CD4-positive, alpha-beta T cell (primary cell): ENCODE data around the gene GMEB1. TPM values are rescaled to one million over a fixed set of nuclear protein-coding genes. Genes with fewer than 3 reads are reported as not detected.
A peak's percentile ranks its signal among the peaks of the same experiment; 100 is the strongest.

Source experiments
- ATAC-seq: fragments of 200-7000 bp; cut with Tn5 transposase; one replicate; pipeline ENCODE4 v1.10.0; 2022; ENCODE audit warnings: mild to moderate bottlenecking; ENCODE audit not compliant: poor library complexity
- CTCF ChIA-PET: fragments of 350-600 bp; sonication (Branson Sonifier 250); formaldehyde crosslinking; loops from one replicate; lab custom pipeline; 2021; ENCODE audit warnings: antibody characterized with exemption, inconsistent platforms; lab: Charles Lee
- POLR2A ChIA-PET: fragments of 350-600 bp; sonication (Branson Sonifier 250); formaldehyde crosslinking; loops from one replicate; lab custom pipeline; 2021; ENCODE audit warnings: antibody characterized with exemption, inconsistent platforms; lab: Charles Lee
- DNase-seq, 14 experiments: peaks; one replicate each; pipeline ENCODE4 v3.0.0-alpha.2; 2013 to 2020; ENCODE audit warnings: mixed read lengths in 2 of 14
- H3K27ac ChIP-seq, 2 donors: one replicate each; pipeline versions ENCODE4 v1.5.1 to v1.7.0; 2013; ENCODE audit warnings: low read length in 2 of 2, low read depth in 1 of 2, mild to moderate bottlenecking in 1 of 2
- H3K27me3 ChIP-seq, 2 experiments: 1 replicate in 1 of 2; 2 replicates in 1 of 2; pipeline versions ENCODE4 v1.6.1 to v1.7.0; 2013; ENCODE audit warnings: low read length in 2 of 2, control low read depth in 1 of 2, mild to moderate bottlenecking in 1 of 2, moderate library complexity in 1 of 2; ENCODE audit not compliant: insufficient read depth in 2 of 2, control insufficient read depth in 1 of 2
- H3K36me3 ChIP-seq: one replicate; pipeline ENCODE4 v1.6.1; 2013; ENCODE audit warnings: low read length, control low read depth; ENCODE audit not compliant: insufficient read depth
- H3K4me1 ChIP-seq: one replicate; pipeline ENCODE4 v1.6.1; 2013; ENCODE audit warnings: low read length, control low read depth; ENCODE audit not compliant: insufficient read depth
- H3K4me3 ChIP-seq: one replicate; pipeline ENCODE4 v1.5.1; 2013; ENCODE audit warnings: mild to moderate bottlenecking, low read length, moderate library complexity
- H3K9me3 ChIP-seq, 2 experiments: 1 replicate in 1 of 2; 2 replicates in 1 of 2; pipeline versions ENCODE4 v1.6.1 to v1.7.0; 2013; ENCODE audit warnings: low read length in 2 of 2, mild to moderate bottlenecking in 2 of 2, control low read depth in 1 of 2, moderate library complexity in 1 of 2; ENCODE audit not compliant: control insufficient read depth in 1 of 2, insufficient read depth in 1 of 2
- H3K27ac Mint-ChIP-seq: one replicate; pipeline ENCODE4 v1.8.0; 2020; ENCODE audit warnings: mixed read lengths
- H3K27me3 Mint-ChIP-seq: one replicate; pipeline ENCODE4 v1.8.0; 2021; ENCODE audit warnings: mixed read lengths
- H3K36me3 Mint-ChIP-seq: one replicate; pipeline ENCODE4 v1.8.0; 2021; ENCODE audit warnings: low read depth, mixed read lengths
- H3K4me1 Mint-ChIP-seq: one replicate; pipeline ENCODE4 v1.8.0; 2021; ENCODE audit warnings: low read depth, mixed read lengths
- H3K4me3 Mint-ChIP-seq: one replicate; pipeline ENCODE4 v1.8.0; 2020; ENCODE audit warnings: mild to moderate bottlenecking, mixed read lengths
- H3K9me3 Mint-ChIP-seq: one replicate; pipeline ENCODE4 v1.8.0; 2020; ENCODE audit warnings: mixed read lengths
- intact Hi-C, 2 experiments: fragments of 100-400 bp; cut with DNase I in 1 of 2; cut with micrococcal nuclease in 1 of 2; formaldehyde crosslinking; loops; one replicate each; pipeline versions ENCODE4 v1.15.1 to v1.9.0; 2023 to 2025; cut with DNase I, micrococcal nuclease
- total RNA-seq, 174 experiments: library from RNA in 2 of 174; stranded (reverse) in 2 of 174; gene quantifications; one replicate each; pipeline ENCODE4 v1.2.3 and lab custom pipeline; 2021 to 2026
- TF ChIP-seq, protein P1 (sequence below): fragments of 200-600 bp; IDR thresholded peaks from one replicate; pipeline ENCODE4 v1.8.0; 2022; ENCODE audit warnings: antibody characterized with exemption, mild to moderate bottlenecking

Gene GMEB1
- total RNA-seq, 2 experiments from 2014 or later: 9.0 to 11.8 TPM

DNA sequence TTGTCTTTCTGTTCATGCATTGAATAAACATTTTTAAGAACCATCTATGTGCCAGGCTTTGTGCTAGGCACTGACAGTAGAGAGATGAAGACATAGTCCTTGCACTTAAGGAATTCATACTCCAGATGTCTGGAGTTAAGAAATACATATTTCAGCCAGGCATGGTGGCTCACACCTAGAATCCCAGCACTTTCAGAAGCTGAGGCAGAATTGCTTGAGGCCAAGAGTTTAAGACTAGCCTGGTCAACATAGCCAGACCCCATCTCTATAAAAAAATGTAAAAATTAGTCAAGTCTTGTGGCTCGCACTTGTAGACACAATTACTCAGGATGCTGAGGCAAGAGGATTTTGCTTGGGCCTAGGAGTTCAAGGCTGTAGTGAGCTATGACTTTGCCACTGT is 49.6 kb downstream of the GMEB1 start:
- H3K27ac ChIP-seq: no peak overlapping the region
- ChIA-PET POLR2A (interaction anchor here (1.1 to 1.9 kb wide), 2 partner anchors 69 to 75 kb away, joined by 4 to 7 read pairs; partner anchors contain the start of gene RNU11), CTCF (interaction anchor here (1.3 to 2.8 kb wide), 2 partner anchors 18 to 78 kb away, joined by 4 to 10 read pairs; partner anchors contain the start of gene YTHDF2)
- H3K9me3 ChIP-seq: no peaks in the 10 kb centered on the region
- no peaks in the 10 kb centered on the region for H3K27me3 ChIP-seq
- H3K9me3 Mint-ChIP-seq: no peaks in the 10 kb centered on the region
- no peaks in the 10 kb centered on the region for H3K4me1 Mint-ChIP-seq
- H3K27me3 Mint-ChIP-seq: no peaks in the 10 kb centered on the region
- H3K27ac Mint-ChIP-seq: peak overlapping the region; percentile 17
- intact Hi-C loops: no loop called here
- H3K36me3 Mint-ChIP-seq: peaks cover 19% of the 10 kb centered on the region
- DNase-seq (no peak), ATAC-seq (no peak)
- no peak overlapping the region for H3K4me3 Mint-ChIP-seq
- no peak overlapping the region for H3K4me3 ChIP-seq
- no peaks in the 10 kb centered on the region for H3K4me1 ChIP-seq
- TF ChIP-seq, protein P1, sequence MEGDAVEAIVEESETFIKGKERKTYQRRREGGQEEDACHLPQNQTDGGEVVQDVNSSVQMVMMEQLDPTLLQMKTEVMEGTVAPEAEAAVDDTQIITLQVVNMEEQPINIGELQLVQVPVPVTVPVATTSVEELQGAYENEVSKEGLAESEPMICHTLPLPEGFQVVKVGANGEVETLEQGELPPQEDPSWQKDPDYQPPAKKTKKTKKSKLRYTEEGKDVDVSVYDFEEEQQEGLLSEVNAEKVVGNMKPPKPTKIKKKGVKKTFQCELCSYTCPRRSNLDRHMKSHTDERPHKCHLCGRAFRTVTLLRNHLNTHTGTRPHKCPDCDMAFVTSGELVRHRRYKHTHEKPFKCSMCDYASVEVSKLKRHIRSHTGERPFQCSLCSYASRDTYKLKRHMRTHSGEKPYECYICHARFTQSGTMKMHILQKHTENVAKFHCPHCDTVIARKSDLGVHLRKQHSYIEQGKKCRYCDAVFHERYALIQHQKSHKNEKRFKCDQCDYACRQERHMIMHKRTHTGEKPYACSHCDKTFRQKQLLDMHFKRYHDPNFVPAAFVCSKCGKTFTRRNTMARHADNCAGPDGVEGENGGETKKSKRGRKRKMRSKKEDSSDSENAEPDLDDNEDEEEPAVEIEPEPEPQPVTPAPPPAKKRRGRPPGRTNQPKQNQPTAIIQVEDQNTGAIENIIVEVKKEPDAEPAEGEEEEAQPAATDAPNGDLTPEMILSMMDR: no peak
- H3K36me3 ChIP-seq: peaks cover 20% of the 10 kb centered on the region

DNA sequence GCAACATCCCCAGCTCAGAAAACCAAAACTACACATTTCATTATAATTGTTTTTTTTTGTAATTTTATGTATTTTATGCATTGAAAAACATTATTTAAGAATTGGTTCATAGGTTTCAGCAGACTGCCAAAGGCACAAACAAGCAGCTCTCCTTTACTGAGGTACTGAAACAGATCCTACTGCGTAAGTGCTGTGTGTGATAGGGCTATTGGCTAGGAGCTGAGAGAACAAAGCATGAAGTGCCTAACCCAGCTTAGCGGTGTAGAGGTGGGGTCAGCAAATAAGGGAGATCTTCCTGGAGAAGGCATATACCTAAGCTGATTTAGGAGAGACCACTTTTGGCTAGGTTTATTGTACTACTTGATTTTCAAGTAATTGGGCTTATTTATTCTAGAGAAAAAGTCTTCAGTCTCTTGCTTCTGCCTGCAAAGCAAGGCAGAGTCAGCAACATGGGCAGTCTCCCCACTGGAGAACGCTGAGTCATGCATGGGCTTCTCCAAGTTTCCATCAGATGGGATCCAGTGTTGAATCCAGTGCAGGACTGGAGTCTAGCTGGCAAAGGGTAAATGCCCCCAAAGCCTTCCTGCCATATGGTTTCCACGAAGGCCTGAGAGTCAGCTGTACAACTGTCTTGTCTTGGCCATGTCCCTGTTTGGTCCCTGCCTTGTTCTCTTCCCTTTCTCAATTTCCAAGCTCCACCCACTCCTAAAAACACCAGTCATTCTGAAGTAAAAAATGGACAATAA is 50.2 kb downstream of the GMEB1 start:
- no peak overlapping the region for H3K4me3 ChIP-seq
- DNase-seq: no peak
- H3K27me3 ChIP-seq: no peaks in the 10 kb centered on the region
- POLR2A ChIA-PET: interaction anchor here (1.1 to 1.9 kb wide), 2 partner anchors 70 to 75 kb away, joined by 4 to 7 read pairs; partner anchors contain the start of gene RNU11
- no peaks in the 10 kb centered on the region for H3K4me1 Mint-ChIP-seq
- H3K27ac ChIP-seq: no peak overlapping the region
- no peaks in the 10 kb centered on the region for H3K4me1 ChIP-seq
- H3K9me3 ChIP-seq: no peaks in the 10 kb centered on the region
- H3K4me3 Mint-ChIP-seq: no peak overlapping the region
- intact Hi-C loops: no loop called here
- TF ChIP-seq, protein P1: no peak
- peaks cover 14% of the 10 kb centered on the region for H3K36me3 ChIP-seq
- no peaks in the 10 kb centered on the region for H3K9me3 Mint-ChIP-seq
- no peak for ATAC-seq
- peaks cover 13% of the 10 kb centered on the region for H3K36me3 Mint-ChIP-seq
- H3K27ac Mint-ChIP-seq: no peak overlapping the region
- CTCF ChIA-PET: interaction anchor here (1.3 kb wide), 1 partner anchor 78 kb away, joined by 4 read pairs; no protein-coding TSS in a partner anchor
- no peaks in the 10 kb centered on the region for H3K27me3 Mint-ChIP-seq

DNA sequence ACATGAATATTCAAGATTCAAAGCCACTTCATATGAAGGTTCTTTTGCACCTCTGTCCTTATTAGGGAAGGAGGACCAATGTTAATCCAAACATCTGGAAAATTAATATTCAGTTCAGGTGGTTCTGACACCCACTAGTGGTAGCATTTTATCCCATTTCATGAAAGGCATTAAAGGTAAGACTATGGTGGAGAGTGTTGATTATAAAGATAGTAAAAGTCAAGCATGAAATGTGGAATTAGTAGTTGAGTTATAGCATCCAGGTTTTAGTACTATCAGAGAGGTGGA is 50.7 kb downstream of the GMEB1 start:
- no peaks in the 10 kb centered on the region for H3K27me3 Mint-ChIP-seq
- no peak overlapping the region for H3K27ac Mint-ChIP-seq
- no peak overlapping the region for H3K4me3 Mint-ChIP-seq
- no peaks in the 10 kb centered on the region for H3K4me1 ChIP-seq
- no peaks in the 10 kb centered on the region for H3K9me3 ChIP-seq
- H3K27ac ChIP-seq: no peak overlapping the region
- ATAC-seq (no peak), DNase-seq (no peak)
- POLR2A ChIA-PET: interaction anchor here (1.1 to 1.9 kb wide), 2 partner anchors 70 to 76 kb away, joined by 4 to 7 read pairs; partner anchors contain the start of gene RNU11
- no peaks in the 10 kb centered on the region for H3K9me3 Mint-ChIP-seq
- H3K36me3 Mint-ChIP-seq: peaks cover 8% of the 10 kb centered on the region
- H3K4me1 Mint-ChIP-seq: no peaks in the 10 kb centered on the region
- TF ChIP-seq, protein P1: no peak
- intact Hi-C loops: no loop called here
- no peaks in the 10 kb centered on the region for H3K27me3 ChIP-seq
- CTCF ChIA-PET: interaction anchor here (1.3 kb wide), 1 partner anchor 79 kb away, joined by 4 read pairs; no protein-coding TSS in a partner anchor
- no peak overlapping the region for H3K4me3 ChIP-seq
- peaks cover 8% of the 10 kb centered on the region for H3K36me3 ChIP-seq
